K562 (cell line): ENCODE results near the gene AHI1. TPM values are rescaled to one million over a fixed set of nuclear protein-coding genes. Genes with fewer than 3 reads are reported as not detected.

ENCODE experiments used
- ATAC-seq: fragments of 200-7000 bp; cut with Tn5 transposase; 3 replicates; pipeline ENCODE4 v1.9.1; 2020; ENCODE audit warnings: moderate library complexity
- BruUV-seq: library from RNA; stranded (reverse); fragments of 400-500 nt; replicated peaks from 2 replicates; lab custom pipeline; 2021; lab: Mats Ljungman, UMichigan
- CTCF ChIA-PET: fragments of 300-600 bp; formaldehyde crosslinking; extraction: SDS; loops from one replicate; lab custom pipeline; 2021; ENCODE audit warnings: low intra/inter-chr PET ratio; lab: Yijun Ruan, JAX
- POLR2A ChIA-PET: fragments of 300-600, 350-650 bp; sonication (Branson Sonifier 250); formaldehyde crosslinking; extraction: SDS; loops from one replicate; lab custom pipeline; 2021; ENCODE audit warnings: antibody characterized with exemption, inconsistent platforms; lab: Yijun Ruan, JAX
- DNase-seq, 4 experiments: peaks; one replicate each; pipeline versions ENCODE4 v3.0.0 to v3.0.0-alpha.2; 2011 to 2018; ENCODE audit warnings: low spot score in 3 of 4, mixed read lengths in 3 of 4; ENCODE audit errors: extremely low read depth in 1 of 4
- FAIRE-seq: peaks from 2 replicates; lab custom pipeline; 2011; peaks lifted over from hg19 to GRCh38; lab: Jason Lieb, UNC
- H2AFZ ChIP-seq: 2 replicates; pipeline ENCODE4 v1.6.0; 2011; ENCODE audit warnings: low read depth, low read length, control low read depth, inconsistent platforms
- H3K27ac ChIP-seq: fragments of 200-600 bp; 3 replicates; pipeline ENCODE4 v1.8.0; 2011; ENCODE audit warnings: low read depth, mild to moderate bottlenecking, control low read depth, inconsistent platforms, low read length, moderate library complexity, mixed read lengths; ENCODE audit errors: extremely low read depth
- H3K27me3 ChIP-seq, 2 experiments: fragments of 300-600 bp in 1 of 2; 2 replicates in 1 of 2; 3 replicates in 1 of 2; pipeline versions ENCODE4 v1.6.0 to v1.8.0; 2011; ENCODE audit warnings: inconsistent platforms in 2 of 2, low read length in 2 of 2, mild to moderate bottlenecking in 1 of 2, mixed read lengths in 1 of 2, moderate library complexity in 1 of 2; ENCODE audit not compliant: control insufficient read depth in 2 of 2, insufficient read depth in 2 of 2
- H3K36me3 ChIP-seq: fragments of 300-600 bp; 3 replicates; pipeline ENCODE4 v1.8.0; 2011; ENCODE audit warnings: mild to moderate bottlenecking, low read length, inconsistent platforms; ENCODE audit not compliant: control insufficient read depth, insufficient read depth
- H3K4me1 ChIP-seq, 2 experiments: fragments of 200-600 bp in 1 of 2; replicated peaks in 1 of 2; 2 replicates in 1 of 2; 3 replicates in 1 of 2; pipeline versions ENCODE4 v1.5.1 to v1.8.0; 2011; ENCODE audit warnings: inconsistent platforms in 2 of 2, low read length in 2 of 2, mild to moderate bottlenecking in 1 of 2, mixed read lengths in 1 of 2, moderate library complexity in 1 of 2; ENCODE audit not compliant: control insufficient read depth in 2 of 2, insufficient read depth in 2 of 2
- H3K4me2 ChIP-seq: 2 replicates; pipeline ENCODE4 v1.6.1; 2011; ENCODE audit warnings: low read length, control low read depth, inconsistent platforms, mixed read lengths; ENCODE audit not compliant: insufficient read depth
- H3K4me3 ChIP-seq: fragments of 200-600 bp; sonication (generic), shearing (Covaris generic); 2 replicates; pipeline ENCODE4 v1.5.1; 2016; ENCODE audit warnings: control low read depth, inconsistent platforms
- H3K79me2 ChIP-seq: fragments of 200-600 bp; 3 replicates; pipeline ENCODE4 v1.8.0; 2011; ENCODE audit warnings: low read length, inconsistent platforms; ENCODE audit not compliant: control insufficient read depth, insufficient read depth
- H3K9ac ChIP-seq, 2 experiments: 2 replicates each; pipeline versions ENCODE4 v1.6.0 to v1.6.1; 2011; ENCODE audit warnings: low read depth in 2 of 2, low read length in 2 of 2, control low read depth in 1 of 2, inconsistent platforms in 1 of 2, mild to moderate bottlenecking in 1 of 2, mixed read lengths in 1 of 2; ENCODE audit not compliant: insufficient read depth in 1 of 2
- H3K9me1 ChIP-seq: one replicate; pipeline ENCODE4 v1.6.0; 2011; ENCODE audit warnings: inconsistent platforms, mild to moderate bottlenecking, low read length, moderate library complexity; ENCODE audit not compliant: control insufficient read depth, insufficient read depth
- H3K9me3 ChIP-seq: replicated peaks from 2 replicates; pipeline ENCODE4 v1.5.1; 2011; ENCODE audit warnings: low read depth, low read length, inconsistent platforms; ENCODE audit not compliant: control insufficient read depth, insufficient read depth
- H4K20me1 ChIP-seq: replicated peaks from 2 replicates; pipeline ENCODE4 v1.6.1; 2011; ENCODE audit warnings: low read length, inconsistent platforms, mixed read lengths; ENCODE audit not compliant: control insufficient read depth, insufficient read depth
- BRD9 ChIP-seq: fragments of 450-650 bp; IDR thresholded peaks from 2 replicates; pipeline ENCODE4 v1.6.1; 2018; ENCODE audit warnings: low read depth; ENCODE audit not compliant: partially characterized antibody
- ETV6 ChIP-seq, 3 experiments: fragments of 150-350 bp in 1 of 3; sonication (generic) in 1 of 3; formaldehyde crosslinking in 1 of 3; IDR thresholded peaks; 2 replicates each; pipeline versions ENCODE4 v1.6.1 to v1.8.0; 2014 to 2022; ENCODE audit warnings: borderline replicate concordance in 2 of 3, low read depth in 2 of 3, antibody characterized with exemption in 1 of 3, low read length in 1 of 3, mild to moderate bottlenecking in 1 of 3, missing genetic modification reagents in 1 of 3
- KDM4B ChIP-seq, 2 experiments: fragments of 450-650 bp in 1 of 2; sonication (generic) in 1 of 2; IDR thresholded peaks; 2 replicates each; pipeline ENCODE4 v1.6.1; 2016 to 2017; ENCODE audit warnings: borderline replicate concordance in 2 of 2, antibody characterized with exemption in 1 of 2, low read depth in 1 of 2, mild to moderate bottlenecking in 1 of 2
- NUFIP1 ChIP-seq: fragments of 450-650 bp; IDR thresholded peaks from 2 replicates; pipeline ENCODE4 v1.6.1; 2018; ENCODE audit not compliant: partially characterized antibody
- TCF7L2 ChIP-seq: fragments of 150-350 bp; IDR thresholded peaks from 2 replicates; pipeline ENCODE4 v1.6.1; 2016; ENCODE audit warnings: low read depth, mild to moderate bottlenecking, low read length, moderate library complexity
- WGBS: fragments of 100-300 bp; shearing (Covaris generic); methylation state at CpG from one replicate; pipeline ENCODE4 v1.1.6; 2016; ENCODE audit warnings: low coverage, mixed read lengths; ENCODE audit not compliant: insufficient coverage; ENCODE audit errors: missing lambda C conversion rate; 5-methylcytosine and 5-hydroxymethylcytosine counted together
- in situ Hi-C: fragments of 300-500 bp; cut with MboI; formaldehyde crosslinking; loops from 4 replicates; pipeline ENCODE4 v1.15.0; 2018; ENCODE audit warnings: inconsistent platforms, mixed read lengths
- intact Hi-C: fragments of 100-400 bp; cut with micrococcal nuclease; formaldehyde crosslinking; loops from 2 replicates; pipeline ENCODE4 v1.14.2; 2022
- polyA plus RNA-seq, 8 experiments: library from polyadenylated mRNA; depleted of rRNA in 4 of 8; stranded (reverse) in 5 of 8; unstranded in 3 of 8; fragments of >200 nt; fragmentation: Nextera tagmentation in 2 of 8; fragmentation: Illumina TruSeq in 1 of 8; extraction: Ambion mirVana in 2 of 8; extraction: Trizol in 1 of 8; gene quantifications; 2 replicates each; pipeline versions ENCODE4 v1.2.1 to v1.2.3, GENCODE V29; 2011 to 2014; ENCODE audit warnings: inconsistent platforms in 1 of 8, missing spikeins in 1 of 8
- total RNA-seq, 7 experiments: library from RNA; depleted of rRNA in 6 of 7; stranded (reverse); fragments of >200 nt in 6 of 7; fragmentation: Illumina TruSeq in 2 of 7; extraction: Trizol in 2 of 7; gene quantifications; 2 replicates each; pipeline versions ENCODE4 v1.2.1 to v1.2.3, GENCODE V29; 2011 to 2021; ENCODE audit warnings: low replicate concordance in 1 of 7
- TF ChIP-seq, protein P1 (sequence below): sonication (generic); formaldehyde crosslinking; IDR thresholded peaks from 2 replicates; pipeline ENCODE4 v1.5.0; 2020; ENCODE audit warnings: missing genetic modification reagents
- TF ChIP-seq, protein P2 (sequence below), 2 experiments: fragments of 450-650 bp in 1 of 2; sonication (generic) in 1 of 2; formaldehyde crosslinking in 1 of 2; IDR thresholded peaks; 2 replicates each; pipeline versions ENCODE4 v1.7.1 to v1.9.0; 2016 to 2022; ENCODE audit warnings: inconsistent platforms in 1 of 2, mild to moderate bottlenecking in 1 of 2, missing genetic modification reagents in 1 of 2

Gene AHI1
- total and polyA plus RNA-seq, 9 of the 15 experiments (the other 6 are each of a cell fraction or from before 2014, with no cell fraction given) = 24.7 to 54.9 (median 32.2) TPM

DNA sequence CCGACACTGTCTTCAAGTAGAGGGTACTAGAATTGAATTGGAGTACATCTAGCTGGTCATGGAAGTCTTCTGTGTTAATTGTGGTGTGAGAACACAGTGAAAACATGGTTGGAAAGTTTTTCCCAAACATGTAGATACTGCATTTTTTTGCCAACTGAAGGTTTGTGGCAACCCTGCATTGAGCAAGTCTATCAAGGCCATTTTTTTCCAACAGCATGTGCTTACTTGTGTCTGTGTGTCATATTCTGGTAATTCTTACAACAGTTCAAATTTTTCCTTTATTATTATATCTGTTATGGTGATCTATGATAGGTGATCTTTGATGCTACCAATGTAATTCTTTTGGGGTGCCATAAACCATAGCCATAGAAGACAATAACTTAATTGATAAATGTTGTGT lies 169.4 kb downstream of the AHI1 start:
- POLR2A ChIA-PET = interaction anchor here (1.2 kb wide), 1 partner anchor 39 kb away, joined by 3 read pairs; no protein-coding TSS in a partner anchor
- WGBS = 93% methylated on average over 1 of the region's 1 CpG
- ATAC-seq = no peak
- TF ChIP-seq, protein P1, sequence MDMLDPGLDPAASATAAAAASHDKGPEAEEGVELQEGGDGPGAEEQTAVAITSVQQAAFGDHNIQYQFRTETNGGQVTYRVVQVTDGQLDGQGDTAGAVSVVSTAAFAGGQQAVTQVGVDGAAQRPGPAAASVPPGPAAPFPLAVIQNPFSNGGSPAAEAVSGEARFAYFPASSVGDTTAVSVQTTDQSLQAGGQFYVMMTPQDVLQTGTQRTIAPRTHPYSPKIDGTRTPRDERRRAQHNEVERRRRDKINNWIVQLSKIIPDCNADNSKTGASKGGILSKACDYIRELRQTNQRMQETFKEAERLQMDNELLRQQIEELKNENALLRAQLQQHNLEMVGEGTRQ = no peak
- TF ChIP-seq NUFIP1 (no peak), KDM4B (IDR thresholded peaks at IDR 0.05; ENCODE audit: borderline replicate concordance in 2 of 2, low read depth in 1 of 2) (no peak), BRD9 (no peak), ETV6 (IDR thresholded peaks at IDR 0.05; ENCODE audit: borderline replicate concordance in 1 of 2, low read depth in 2 of 2, low read length in 1 of 2) (no peak), ETV6 (CRISPR knock-in tag; IDR thresholded peaks at IDR 0.05; ENCODE audit: borderline replicate concordance) (no peak), TCF7L2 (no peak)
- TF ChIP-seq, protein P2, sequence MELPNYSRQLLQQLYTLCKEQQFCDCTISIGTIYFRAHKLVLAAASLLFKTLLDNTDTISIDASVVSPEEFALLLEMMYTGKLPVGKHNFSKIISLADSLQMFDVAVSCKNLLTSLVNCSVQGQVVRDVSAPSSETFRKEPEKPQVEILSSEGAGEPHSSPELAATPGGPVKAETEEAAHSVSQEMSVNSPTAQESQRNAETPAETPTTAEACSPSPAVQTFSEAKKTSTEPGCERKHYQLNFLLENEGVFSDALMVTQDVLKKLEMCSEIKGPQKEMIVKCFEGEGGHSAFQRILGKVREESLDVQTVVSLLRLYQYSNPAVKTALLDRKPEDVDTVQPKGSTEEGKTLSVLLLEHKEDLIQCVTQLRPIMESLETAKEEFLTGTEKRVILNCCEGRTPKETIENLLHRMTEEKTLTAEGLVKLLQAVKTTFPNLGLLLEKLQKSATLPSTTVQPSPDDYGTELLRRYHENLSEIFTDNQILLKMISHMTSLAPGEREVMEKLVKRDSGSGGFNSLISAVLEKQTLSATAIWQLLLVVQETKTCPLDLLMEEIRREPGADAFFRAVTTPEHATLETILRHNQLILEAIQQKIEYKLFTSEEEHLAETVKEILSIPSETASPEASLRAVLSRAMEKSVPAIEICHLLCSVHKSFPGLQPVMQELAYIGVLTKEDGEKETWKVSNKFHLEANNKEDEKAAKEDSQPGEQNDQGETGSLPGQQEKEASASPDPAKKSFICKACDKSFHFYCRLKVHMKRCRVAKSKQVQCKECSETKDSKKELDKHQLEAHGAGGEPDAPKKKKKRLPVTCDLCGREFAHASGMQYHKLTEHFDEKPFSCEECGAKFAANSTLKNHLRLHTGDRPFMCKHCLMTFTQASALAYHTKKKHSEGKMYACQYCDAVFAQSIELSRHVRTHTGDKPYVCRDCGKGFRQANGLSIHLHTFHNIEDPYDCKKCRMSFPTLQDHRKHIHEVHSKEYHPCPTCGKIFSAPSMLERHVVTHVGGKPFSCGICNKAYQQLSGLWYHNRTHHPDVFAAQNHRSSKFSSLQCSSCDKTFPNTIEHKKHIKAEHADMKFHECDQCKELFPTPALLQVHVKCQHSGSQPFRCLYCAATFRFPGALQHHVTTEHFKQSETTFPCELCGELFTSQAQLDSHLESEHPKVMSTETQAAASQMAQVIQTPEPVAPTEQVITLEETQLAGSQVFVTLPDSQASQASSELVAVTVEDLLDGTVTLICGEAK (IDR thresholded peaks at IDR 0.05) = no peak
- TF ChIP-seq, protein P2 (CRISPR knock-in tag; IDR thresholded peaks at IDR 0.05) = no peak

More for the DNA sequence above, 169.4 kb downstream of the AHI1 start:
- CTCF ChIA-PET = no interaction called here
- H3K36me3 ChIP-seq = peaks cover 18% of the 10 kb centered on the region; the same call in 2 of the 3 replicates
- H3K4me1 ChIP-seq = peaks cover 9 to 33% of the 10 kb centered on the region in 2 experiments
- no peak for DNase-seq
- no peak overlapping the region for H3K4me2 ChIP-seq
- no peak overlapping the region for H2AFZ ChIP-seq
- no peaks in the 10 kb centered on the region; the same call in 2 of the 3 replicates for H3K79me2 ChIP-seq
- no peak for FAIRE-seq
- intact Hi-C loops (loop anchor here (10.0 kb wide), 1 partner anchor 243 kb away; no protein-coding TSS in a partner anchor), in situ Hi-C loops (no loop called here)
- H3K9me3 ChIP-seq = peaks cover 10% of the 10 kb centered on the region; the same call in 1 of the 2 replicates
- no peak overlapping the region for H3K4me3 ChIP-seq
- H3K27ac ChIP-seq = no peak overlapping the region
- no peaks in the 10 kb centered on the region for H3K9me1 ChIP-seq
- no peaks in the 10 kb centered on the region for H3K27me3 ChIP-seq
- H4K20me1 ChIP-seq = no peaks in the 10 kb centered on the region
- no TSS peak for BruUV-seq
- H3K9ac ChIP-seq = no peak overlapping the region
